Neural cell (in vitro differentiated cells): ENCODE measurements around the gene UNC5C.

Experiments
- CTCF ChIP-seq: fragments of 450-650 bp; IDR thresholded peaks from 2 replicates; pipeline ENCODE4 v1.5.1; 2014; ENCODE audit warnings: antibody characterized with exemption, mild to moderate bottlenecking, moderate library complexity; ENCODE audit not compliant: poor library complexity, severe bottlenecking
- EP300 ChIP-seq: fragments of 450-650 bp; conservative IDR thresholded peaks from 2 replicates; pipeline ENCODE4 v1.6.1; 2014; ENCODE audit warnings: antibody characterized with exemption, mild to moderate bottlenecking, moderate library complexity; ENCODE audit not compliant: poor library complexity, severe bottlenecking
- EZH2 ChIP-seq: fragments of 200-600, 300-800 bp; shearing (Covaris generic), sonication (generic); IDR thresholded peaks from 2 replicates; pipeline ENCODE4 v1.6.1; 2014; ENCODE audit warnings: antibody characterized with exemption, low read length, borderline replicate concordance, mild to moderate bottlenecking; ENCODE audit not compliant: insufficient read depth, poor library complexity, severe bottlenecking
- MXI1 ChIP-seq: fragments of 450-650 bp; conservative IDR thresholded peaks from 2 replicates; pipeline ENCODE4 v1.6.1; 2014; ENCODE audit warnings: antibody characterized with exemption, mild to moderate bottlenecking; ENCODE audit not compliant: poor library complexity, severe bottlenecking
- POLR2AphosphoS5 ChIP-seq: IDR thresholded peaks from 2 replicates; pipeline ENCODE4 v1.6.1; 2012
- RAD21 ChIP-seq: fragments of 450-650 bp; conservative IDR thresholded peaks from 2 replicates; pipeline ENCODE4 v1.6.1; 2014; ENCODE audit warnings: antibody characterized with exemption, mild to moderate bottlenecking, moderate library complexity
- REST ChIP-seq: IDR thresholded peaks from 2 replicates; pipeline ENCODE4 v1.6.1; 2012; ENCODE audit warnings: borderline replicate concordance
- SMC3 ChIP-seq: fragments of 450-650 bp; conservative IDR thresholded peaks from 2 replicates; pipeline ENCODE4 v1.6.1; 2014; ENCODE audit warnings: antibody characterized with exemption, mild to moderate bottlenecking, moderate library complexity; ENCODE audit not compliant: poor library complexity
- TAF1 ChIP-seq: IDR thresholded peaks from 2 replicates; pipeline ENCODE4 v1.6.1; 2012; ENCODE audit warnings: low read depth

- no peak for TF ChIP-seq POLR2AphosphoS5
- no peak for TF ChIP-seq CTCF
- no peak for TF ChIP-seq TAF1
- TF ChIP-seq RAD21: no peak
- TF ChIP-seq EP300: no peak
- TF ChIP-seq EZH2: no peak
- TF ChIP-seq SMC3: no peak
- TF ChIP-seq REST: no peak
- no peak for TF ChIP-seq MXI1
Observed at GRCh38 chr4:95289028-95289634, 259.6 kb downstream of the UNC5C start.
